Measurements from ENCODE around the gene NEK10.

The NEK10 gene

GRCh38 chr3:27097182-27097581 lies 272.0 kb downstream of the NEK10 start:
- no peak for DNase-seq (ENCODE audit: low spot score)

DNA sequence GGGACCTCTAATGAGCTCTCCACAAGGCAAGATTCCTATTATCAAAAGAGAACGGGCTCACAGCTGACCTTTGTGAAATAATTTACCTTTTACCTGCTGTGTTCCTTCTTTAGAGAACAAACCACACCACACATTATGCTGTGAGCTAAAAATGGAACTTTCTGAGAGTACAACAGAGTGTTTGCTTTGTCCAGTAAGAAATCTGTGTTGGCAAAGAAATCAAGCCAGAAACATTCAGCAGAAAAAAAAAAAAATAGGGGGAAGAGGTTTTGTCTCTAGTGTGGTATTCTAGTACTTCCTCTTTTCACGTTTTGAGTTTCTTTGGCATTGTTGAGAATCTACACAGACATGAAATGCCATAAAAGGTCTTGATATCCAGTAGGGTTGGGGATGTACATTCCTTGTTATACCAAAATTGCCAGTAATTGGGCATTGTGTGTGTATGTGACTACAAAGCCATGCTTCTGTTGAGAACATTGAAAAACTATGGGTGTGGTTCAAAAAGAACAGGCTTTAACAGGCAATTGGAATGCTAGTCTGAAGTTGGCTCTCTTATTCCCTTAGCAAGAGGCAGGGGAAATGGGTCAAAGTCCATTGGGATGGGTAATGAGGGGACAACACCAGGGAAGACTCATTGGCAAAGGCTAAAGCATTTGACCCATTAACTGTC lies 273.5 kb downstream of the NEK10 start:
- no peak for DNase-seq (ENCODE audit: low spot score)

DNA sequence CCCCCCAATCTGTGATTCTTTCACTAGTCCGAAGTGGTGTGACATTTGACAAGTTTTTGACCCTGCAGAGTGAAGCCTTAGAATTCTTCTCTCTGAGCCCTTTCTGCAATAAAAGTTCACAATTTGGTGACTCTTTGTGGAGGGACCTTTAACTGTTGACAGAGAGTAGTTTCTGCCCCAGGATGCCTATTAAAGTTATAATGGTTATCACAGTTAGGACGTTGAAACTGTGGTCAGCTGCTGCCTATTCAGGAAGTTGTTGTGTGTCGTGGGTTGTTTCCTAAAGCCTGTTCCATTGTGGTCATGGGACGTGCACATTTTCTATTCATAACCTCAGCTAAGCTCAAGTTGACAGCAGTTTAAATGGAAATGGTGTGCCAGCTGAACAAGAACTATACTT lies 274.5 kb downstream of the NEK10 start:
- no peak for DNase-seq (ENCODE audit: low spot score)

DNA sequence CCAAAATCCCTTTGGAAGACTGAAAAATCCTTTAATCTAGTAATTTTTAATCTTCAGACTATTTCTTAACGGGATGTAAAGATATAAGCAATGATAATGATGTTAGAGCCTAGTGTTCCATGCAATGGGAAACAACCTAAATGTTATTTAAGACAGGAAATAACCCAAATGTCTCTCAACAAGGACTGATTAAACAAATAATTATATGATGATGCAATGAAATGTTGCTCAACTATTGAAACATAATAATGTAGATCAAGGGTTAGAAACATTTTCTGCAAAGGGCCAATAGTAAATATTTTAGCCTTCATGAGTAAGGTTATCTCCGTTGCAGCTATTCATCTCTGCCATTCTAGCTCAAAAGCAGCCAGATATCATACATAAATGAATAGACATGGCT lies 275.4 kb downstream of the NEK10 start:
- DNase-seq (ENCODE audit: low spot score), result no peak

GRCh38 chr3:27090275-27091041 lies 278.7 kb downstream of the NEK10 start:
- DNase-seq (ENCODE audit: low spot score), result no peak

GRCh38 chr3:27089645-27090044 lies 279.5 kb downstream of the NEK10 start:
- DNase-seq (ENCODE audit: low spot score), result no peak

DNA sequence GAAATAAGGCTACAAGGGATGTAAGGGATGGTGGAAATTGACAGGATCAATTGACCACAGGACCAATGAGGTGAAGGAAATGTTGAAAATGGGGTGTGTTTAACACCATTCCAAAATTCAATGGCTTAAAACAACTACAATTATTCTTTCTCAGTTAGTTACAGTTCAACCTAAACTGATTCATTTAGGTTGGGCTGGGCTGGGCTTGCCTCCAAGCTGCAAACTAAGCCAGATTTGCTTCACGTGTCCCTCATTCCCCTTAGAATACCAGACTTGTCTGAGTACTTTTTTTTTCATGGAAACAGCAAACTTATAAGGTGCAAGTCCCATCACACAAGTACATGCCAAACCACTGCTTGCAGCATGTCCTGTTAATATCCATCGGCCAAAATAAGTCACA lies 280.1 kb downstream of the NEK10 start:
- DNase-seq (ENCODE audit: low spot score), result no peak

DNA sequence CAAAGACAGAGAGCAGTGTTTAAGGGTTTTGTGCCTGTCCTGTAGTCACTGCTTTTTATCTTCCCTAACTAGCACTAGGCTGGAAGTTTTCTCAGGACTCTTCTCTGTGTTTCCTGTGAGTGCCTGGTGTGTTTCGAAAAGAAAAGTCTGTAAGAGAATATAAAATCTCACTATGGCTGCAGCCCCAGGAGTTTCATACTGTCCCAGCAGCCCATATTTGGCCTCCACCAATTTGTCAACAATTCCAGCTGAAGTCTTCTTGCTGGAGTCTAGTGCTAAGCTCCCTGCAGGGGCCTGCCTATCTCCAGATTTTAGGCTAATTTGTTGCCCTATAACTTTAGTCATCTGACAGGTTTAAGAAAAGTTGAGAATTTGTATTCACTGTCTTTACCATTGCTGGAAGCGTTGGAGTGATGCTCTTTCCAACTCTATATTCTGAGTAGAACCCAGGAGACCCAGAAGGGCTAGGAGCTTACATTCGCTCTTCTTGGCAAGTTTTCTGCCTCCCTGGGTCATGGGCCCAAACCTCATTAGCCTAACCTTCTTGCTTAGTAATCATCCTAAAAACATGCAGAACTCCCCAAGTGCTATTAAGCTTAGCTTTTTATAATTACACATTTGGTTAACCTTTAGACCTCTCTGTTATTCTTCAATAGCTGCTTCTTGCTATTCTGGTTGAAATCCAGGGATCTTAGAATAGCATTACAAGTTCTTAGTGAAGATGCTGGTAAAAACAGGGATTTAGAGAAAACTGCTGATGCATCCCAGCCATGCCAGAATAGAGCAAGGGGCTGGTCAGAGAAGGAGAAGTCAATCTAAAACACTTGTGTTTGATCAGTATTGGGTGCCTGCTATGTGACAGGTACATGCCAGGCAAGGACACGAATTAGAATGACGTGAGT lies 283.1 kb downstream of the NEK10 start:
- no peak for DNase-seq (ENCODE audit: low spot score)

DNA sequence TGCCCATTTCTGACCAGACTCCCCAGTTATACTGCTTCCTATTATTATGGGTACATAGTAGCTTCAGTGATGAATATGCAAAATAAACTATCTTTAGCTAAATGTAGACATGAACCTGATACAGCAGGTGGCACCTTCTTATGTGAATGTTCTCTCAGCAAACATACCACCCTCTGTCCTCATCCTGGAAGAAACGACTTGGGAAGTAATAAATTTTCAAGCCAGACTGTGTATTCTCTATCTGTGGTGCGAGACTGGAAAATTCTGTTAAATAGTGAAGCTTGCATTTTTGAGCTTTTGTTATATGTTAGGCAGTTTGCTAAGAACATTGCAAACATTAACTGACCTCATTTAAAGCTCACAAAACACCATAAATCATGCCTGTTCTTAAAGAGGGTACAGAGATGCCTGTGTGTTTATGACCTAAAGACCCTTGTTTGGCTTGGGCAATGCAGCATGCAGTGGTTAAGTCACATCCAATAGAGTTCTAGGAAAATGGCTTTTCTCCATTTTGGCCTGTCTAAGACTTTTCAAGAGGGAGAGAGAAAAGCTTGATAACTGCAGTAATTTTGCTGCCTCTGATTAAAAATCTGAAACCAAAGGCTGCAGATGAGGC lies 287.1 kb downstream of the NEK10 start:
- no peak for DNase-seq (ENCODE audit: low spot score)

- no peak for DNase-seq (ENCODE audit: low spot score)
Measured at GRCh38 chr3:27081566-27081965, 287.6 kb downstream of the NEK10 start.

- no peak for DNase-seq (ENCODE audit: low spot score)
Measured at GRCh38 chr3:27080258-27080525, 289.0 kb downstream of the NEK10 start.

- no peak for DNase-seq (ENCODE audit: low spot score)
Measured at GRCh38 chr3:27079427-27080257, 289.5 kb downstream of the NEK10 start.

DNA sequence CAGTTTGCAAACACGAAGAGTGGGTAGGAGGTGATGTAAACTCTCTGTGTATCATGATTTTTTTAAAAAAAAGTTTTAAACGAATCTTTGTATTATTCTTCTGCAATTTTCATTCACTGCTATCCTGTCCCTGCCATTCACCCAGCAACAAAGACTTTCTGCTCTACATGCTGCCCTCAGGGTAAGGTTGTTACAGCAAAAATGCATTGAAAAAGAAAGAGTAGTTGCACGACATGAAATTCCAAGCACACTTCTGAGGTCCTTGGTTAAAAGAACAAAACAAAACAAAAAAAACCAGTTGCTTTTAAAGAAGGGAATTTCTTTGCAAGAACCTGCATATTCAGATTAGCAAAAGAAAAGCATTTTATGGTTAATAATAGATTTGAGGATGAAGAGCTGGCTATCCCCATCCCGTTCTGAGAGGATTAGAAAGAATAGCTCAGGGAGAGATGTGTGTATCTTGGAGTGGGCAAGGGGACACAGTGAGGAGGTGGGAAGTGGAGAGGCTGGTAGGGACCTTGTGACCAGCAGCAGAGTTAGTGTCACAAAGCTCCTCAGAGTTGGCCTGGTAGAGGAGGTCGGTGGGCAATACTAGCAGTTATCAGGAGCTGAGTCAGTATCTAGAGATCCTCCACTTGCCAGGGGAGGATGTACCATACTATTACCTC lies 290.8 kb downstream of the NEK10 start:
- no peak for DNase-seq (ENCODE audit: low spot score)

DNA sequence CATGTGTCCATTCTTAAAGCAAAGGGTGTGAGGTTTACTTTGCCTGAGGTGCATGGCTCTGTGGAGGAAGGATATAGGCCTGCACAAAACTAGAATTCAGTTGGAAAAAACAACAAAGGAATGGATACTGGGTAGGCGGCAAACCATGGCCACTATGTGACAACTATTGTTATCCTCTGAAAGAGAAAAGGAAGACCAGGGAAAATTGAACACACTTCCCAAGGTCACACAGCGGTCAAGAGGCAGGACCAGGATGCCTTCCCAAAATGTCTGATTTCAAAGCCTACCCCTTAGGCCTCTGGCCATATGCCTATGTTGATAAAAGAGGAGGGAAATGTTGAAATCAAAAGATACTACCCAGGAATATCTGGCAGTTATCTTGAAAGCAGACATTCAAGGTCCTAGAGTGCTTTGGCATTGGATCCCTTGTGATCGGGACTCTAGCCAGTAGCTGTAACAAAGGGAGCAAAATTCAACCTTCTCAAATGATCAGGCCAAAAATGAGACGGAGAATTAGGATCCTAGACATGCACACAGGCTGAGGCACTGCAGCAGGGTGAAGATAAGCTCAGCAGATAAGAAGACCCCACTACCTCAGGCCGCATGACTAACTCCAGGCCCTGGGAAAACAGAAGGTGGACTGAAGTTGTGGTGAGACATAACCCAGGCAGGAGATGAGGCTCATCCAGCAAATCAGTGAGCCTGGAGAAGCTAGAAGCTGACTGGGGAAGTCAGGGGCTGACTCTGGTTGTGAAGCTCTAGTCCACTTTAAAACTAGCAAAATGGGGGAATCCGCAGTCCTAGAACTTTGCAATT lies 292.2 kb downstream of the NEK10 start:
- no peak for DNase-seq (ENCODE audit: low spot score)

DNA sequence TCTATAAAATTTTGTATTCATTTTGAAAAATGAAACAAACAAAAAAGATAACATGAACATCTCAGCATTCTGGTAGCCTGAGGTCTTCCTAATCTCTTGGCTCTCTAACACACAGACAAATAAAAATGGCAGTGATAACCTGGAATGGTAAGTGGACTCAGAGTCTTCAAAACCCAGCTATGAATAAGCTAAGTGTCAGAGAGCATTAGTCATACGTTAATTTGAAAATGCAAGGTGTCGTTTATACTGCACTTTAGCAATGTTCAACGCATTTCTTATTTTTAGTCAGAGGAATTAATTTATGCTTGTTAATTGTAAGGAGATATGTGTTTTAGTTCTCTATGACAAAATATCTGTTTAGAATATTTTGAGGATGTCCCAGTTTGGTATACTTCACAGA lies 294.3 kb downstream of the NEK10 start:
- DNase-seq (ENCODE audit: low spot score), result no peak

- DNase-seq (ENCODE audit: low spot score), result no peak
Measured at GRCh38 chr3:27073912-27074311, 295.3 kb downstream of the NEK10 start.

DNA sequence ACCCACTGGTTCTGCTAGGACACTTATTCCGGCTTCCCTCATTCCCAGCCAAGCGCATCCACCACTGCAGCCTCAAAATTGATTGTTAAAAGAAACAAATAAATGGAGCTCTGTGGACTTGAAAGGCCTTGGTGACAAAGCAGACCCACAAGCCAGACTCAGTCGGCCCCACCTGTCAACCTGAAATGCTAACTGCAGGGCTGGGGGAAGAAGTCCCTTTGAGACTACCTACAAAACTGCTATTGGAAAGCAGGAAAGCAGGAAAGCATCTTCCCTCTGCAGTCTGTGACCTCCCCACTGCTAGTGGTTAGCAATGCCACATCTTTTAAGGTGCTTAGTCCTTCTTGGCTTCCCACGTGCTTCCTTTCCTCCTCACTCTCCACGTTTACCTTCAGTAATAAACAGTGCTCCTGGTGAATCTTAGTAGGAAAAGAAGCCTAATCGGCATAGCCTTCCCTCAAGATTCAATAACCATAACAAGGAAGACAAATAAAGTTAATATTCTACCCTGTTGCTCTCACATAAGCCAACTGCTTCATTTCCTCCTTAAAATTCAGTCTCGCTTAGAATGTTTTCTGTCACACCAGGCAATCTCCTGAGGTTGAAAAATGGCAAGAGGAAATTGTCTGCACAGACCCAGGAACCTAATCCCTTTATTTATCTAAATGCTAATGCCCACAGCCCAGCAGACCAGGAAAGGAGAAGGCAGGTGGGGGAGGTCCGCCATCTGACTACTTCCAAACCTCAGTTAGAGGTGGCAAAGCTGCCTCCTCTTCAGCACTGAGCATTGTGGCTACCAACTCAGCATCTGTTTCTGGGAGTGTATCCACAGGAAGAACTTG lies 296.2 kb downstream of the NEK10 start:
- DNase-seq (ENCODE audit: low spot score), result no peak

- DNase-seq (ENCODE audit: low spot score), result no peak
Measured at GRCh38 chr3:27060336-27060735, 308.8 kb downstream of the NEK10 start.
